CD4-positive, alpha-beta T cell treated with Interleukin-17A for 4 hours (primary cell): Measurements from ENCODE around the gene RPRD2.
"Not testable (repeated sequence)": the region's sequence is repeated elsewhere in the genome, so short reads cannot be mapped to it uniquely, and the experiment has no call there.

Experiments used
- DNase-seq: peaks from one replicate; pipeline ENCODE4 v3.0.0-alpha.2; 2020; ENCODE audit warnings: mixed read lengths

RPRD2 gene

DNA sequence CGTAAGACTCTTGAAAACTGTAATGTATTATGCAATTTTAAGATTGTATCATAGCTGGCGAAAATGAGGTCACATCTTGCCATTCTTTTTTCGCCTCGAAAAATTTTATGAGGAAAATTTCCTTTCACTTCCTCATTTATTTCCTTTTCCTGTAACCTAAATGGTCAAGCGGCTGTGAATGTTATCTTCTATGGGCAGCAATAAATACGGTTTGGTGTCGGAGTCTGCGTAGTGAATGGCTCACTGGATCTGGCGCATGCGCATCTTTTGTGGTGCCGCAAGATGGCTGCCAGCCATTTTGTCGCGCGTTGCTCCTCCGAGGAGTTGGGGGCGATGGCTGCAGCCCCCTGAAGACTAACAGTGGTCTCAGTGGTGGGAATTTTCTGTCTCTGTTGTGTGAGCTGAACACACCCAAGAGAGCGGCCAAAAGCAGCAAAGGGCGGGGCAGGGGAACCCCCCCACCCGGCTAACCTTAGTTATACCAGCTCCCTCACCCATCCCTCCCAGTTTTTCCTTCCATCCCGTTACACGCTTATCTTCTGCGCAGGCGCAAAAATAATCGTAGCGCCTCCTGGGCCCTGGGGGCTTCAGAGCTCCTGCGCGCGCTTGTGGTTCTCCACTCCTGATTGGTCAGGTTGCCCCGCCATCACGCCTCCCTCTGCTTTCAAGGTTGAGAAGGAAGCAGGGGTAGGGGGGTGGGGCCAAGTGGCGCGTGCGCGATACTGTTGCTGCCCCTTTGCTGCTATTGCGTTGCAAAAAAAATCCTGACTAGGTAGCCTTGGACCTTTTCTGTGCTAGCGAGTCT lies at the start of gene RPRD2:
Gene RPRD2 (plus strand): TSS at position 722 of the 805 bp plus-strand sequence. CDS start 568 bp downstream, outside the sequence.
- peak; percentile 99 for DNase-seq

DNA sequence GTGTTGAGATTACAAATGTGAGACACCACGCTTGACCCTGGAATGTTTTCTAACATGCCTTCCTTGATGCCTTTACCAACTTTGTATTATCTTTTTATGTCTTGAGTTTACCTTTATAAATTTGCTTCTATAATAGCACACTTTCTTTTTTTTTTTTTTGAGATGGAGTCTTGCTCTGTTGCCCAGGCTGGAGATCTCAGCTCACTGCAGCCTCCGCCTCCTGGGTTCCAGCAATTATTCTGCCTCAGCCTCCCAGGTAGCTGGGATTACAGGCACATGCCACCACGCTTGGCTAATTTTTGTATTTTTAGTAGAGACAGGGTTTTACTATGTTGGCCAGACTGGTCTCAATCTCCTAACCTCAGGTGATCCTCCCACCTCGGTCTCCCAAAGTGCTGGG lies 49.3 kb upstream of the RPRD2 start:
- not testable (repeated sequence) for DNase-seq

DNA sequence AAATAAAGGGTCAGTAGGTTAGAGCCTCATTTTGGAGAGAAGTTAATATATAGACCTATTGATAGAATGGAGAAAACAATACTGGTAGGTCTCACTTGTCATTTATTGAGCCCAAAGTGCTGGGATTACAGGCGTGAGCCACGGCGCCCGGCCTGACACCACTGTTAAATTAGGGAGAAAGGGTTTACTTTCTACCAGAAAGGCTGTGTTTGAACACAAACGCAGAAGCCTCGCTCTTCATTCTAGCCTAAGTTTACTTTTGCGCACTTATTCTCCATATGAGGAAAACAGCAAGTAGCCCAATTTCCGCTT lies 43.3 kb upstream of the RPRD2 start:
- DNase-seq, result peak; percentile 4

DNA sequence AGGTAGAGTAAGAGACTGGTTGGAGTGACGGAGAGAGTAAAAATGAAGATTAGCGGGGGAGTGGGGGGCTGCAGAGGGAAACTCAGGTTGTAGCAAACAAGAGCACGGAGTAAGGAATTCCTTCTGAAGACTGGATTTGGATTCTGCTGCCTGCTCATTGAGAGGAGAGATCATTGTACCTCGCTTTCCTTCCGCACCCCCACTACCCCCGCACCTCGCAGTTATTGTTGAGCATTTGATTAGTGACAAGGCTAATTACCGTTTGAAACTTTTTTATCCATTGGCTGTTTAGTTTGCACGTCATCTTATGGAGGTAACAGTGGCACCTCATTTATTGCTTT lies 42.2 kb upstream of the RPRD2 start:
- DNase-seq, result no peak

DNA sequence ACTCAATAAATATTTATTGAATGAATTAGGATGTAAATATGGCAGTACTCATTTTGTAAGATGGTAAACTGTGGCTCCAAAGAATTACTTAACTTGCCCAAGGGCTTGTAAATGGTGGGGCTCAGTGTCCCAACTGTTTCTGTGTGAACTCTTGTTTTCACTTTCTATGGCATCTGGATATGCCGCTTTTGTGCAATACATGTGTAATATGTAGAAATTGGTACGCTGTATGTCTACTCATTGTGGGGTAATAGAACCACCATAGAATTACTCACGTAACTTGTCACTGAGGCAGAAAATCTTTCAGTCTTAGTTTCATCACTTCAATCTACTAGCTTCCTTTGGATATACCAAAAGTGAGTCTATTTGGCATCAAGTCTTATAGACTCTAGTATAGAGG lies 41.6 kb upstream of the RPRD2 start:
- DNase-seq, result no peak

DNA sequence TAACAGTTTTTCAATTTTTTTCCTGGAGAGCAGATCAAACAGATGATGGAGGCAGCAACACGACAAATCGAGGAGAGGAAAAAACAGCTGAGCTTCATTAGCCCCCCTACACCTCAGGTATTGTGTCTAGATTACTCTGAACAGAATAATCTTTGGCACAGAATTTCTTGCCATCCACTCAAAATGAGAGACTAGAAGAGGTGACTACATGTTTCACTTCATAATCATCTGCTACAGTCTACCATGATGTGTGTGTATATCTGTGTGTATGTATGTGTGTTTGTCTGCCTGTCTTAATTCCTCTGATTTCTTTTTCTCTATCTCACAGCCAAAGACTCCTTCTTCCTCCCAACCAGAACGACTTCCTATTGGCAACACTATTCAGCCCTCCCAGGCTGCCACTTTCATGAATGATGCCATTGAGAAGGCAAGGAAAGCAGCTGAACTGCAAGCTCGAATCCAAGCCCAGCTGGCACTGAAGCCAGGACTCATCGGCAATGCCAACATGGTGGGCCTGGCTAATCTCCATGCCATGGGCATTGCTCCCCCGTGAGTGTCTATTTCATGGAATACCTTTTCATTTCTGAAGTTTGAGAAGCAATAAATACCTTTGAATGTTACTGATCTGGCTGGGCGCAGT lies 31.2 kb upstream of the RPRD2 start:
- DNase-seq, result no peak

DNA sequence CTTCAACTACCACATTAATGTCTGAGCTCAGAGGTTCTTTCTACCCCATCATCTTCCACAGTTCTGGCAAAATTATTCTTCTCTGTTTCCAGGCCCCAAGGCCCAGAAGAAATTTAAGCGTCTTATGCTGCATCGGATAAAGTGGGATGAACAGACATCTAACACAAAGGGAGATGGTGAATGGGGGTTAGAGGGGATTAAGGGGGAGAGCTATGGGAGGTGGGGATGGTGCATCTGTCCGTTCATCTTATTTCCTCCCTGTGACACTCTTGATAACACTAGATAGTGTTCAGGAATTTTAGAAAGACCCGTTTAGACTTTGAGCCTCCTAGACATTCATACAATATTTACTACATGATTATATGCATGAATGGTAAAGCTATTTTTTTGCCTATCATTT lies 17.6 kb upstream of the RPRD2 start:
- DNase-seq, result no peak

DNA sequence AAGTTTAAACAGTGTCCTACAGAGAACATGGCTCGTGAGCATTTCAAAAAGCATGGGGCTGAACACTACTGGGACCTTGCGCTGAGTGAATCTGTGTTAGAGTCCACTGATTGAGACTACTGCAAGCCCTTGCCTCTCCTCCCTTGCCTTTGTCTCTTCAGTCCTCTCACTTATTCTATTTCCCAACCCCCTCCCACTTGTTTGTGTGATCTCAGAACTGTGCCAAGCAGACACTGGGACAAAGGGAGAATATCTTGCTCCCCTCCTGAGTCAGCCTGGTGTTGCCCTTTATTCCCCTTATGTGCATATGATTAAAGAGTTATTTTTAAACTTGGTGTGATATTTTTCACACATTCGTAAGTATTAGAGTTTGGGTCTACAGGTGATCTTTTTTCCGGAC lies 11.1 kb upstream of the RPRD2 start:
- no peak for DNase-seq

DNA sequence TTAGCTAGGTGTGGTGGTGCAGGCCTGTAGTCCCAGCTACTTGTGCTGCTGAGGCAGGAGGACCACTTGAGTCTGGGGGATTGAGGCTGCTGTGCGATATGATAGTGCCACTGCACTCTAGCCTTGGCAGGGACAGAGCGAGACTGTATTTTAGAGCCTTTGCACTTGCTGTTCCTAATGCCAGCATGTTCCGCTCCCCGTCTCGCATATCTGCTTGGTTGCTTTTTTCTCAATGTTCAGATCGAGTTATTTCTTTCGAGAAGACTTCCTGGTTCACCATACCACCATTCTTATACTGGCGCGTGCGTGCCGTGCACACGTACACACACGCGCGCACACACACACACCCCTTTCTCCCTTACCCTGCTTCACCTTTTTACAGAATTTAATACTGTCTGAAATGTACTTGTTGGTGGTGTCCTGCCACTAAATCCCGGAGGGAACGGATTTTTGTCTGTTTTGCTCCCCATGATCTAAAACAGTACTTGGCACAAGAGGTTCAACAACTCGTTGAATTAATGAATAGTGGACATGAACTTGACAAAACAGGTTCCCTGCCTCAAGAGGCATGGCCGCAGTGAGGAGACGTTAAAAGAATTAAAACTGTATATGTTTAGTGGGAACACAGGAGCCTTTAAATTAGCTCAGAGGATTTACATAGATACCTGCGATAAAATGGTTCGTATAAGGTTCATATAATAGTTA lies 1.1 kb upstream of the RPRD2 start:
- peak; percentile 9 for DNase-seq

DNA sequence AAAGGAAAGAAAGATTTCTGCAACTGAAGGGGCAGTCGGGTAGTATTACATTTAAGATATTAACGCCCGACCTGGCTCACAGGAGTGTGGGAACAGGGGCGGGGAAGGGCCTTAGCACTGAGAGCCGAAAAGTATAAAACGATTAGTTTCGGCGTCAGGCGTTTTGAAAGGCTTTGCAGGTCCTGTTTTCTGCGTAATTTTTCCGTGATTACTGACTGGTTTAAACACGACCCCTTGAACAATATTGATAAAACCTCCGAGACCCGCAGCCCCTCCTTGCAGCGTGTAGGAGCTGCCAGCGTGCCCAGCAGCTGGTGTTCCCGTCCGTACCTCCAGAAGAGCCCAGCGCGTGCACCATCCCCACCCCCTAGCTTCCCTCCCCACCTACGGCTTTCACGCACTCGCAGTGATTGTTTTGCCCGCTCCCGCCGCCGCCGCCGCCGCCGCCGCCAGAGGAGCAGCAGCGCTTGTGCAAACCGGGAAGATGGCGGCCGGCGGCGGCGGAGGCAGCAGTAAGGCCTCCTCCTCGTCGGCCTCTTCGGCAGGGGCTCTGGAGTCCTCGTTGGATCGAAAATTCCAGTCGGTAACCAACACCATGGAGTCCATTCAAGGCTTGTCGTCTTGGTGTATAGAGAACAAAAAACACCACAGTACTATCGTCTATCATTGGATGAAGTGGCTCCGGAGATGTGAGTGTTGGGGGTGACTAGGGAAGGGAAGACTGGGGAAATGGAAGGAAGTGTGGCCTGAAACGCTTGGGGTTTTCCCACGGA lies 470 bp downstream of the RPRD2 start:
- peak; percentile 85 for DNase-seq

DNA sequence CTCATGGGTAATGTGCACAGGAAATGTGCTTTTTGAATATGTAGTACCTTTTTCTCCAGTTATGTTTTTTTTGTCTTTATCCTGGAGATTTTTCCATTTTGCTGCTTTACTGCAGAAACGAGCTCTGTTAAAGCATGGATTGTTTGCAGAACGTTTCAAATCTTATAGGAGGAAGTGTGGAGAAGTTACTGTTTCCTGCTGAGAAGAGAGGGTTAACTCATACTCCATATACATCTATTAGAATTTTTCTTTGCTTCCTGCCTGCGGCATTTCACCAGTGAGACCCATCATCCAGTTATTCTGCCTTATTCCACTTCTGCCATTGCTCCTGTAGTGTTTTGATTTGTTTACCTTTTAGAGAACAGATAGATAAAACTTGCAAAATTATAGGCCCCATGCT lies 2.0 kb downstream of the RPRD2 start:
- DNase-seq, result peak; percentile 13

DNA sequence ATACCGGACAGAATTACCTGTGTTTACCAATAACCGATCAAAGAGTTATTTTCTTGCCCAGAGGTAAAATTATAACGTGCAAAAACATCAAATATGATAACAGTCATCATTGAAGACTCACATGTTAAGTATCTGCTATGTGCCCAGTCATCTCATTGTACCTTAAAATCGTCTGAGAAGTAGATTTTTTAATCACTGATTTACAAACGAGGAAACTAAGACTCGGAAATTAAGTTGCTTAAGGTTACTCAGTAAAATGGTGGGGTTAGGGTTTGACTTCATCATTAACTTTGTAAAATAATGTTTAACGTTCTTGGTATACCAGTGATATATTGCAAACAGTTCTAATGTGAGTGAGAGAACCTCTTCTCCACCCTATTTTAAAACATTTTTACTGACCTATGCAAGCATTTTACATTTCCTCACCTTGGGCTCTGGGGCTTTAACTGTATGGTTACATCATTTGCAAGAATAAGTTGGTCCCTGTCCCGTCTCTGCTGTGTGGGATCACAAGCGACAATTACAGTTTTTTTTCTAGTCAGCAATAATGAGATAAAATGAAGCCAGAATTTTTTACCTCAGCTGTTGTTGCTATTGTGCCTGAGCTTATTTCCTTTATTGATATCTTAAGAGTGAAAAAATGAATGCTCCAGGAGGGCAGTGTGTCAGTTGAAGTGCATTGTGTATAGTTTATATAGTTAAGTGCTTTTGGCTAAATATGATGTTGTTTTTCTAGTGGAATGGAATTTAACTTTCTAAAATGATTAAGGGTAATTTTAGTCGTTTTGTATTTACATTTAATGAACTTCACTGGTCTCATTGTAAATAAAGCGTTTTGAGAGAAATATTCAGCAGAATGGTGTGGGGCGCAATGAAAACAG lies 2.7 kb downstream of the RPRD2 start:
- no peak for DNase-seq

DNA sequence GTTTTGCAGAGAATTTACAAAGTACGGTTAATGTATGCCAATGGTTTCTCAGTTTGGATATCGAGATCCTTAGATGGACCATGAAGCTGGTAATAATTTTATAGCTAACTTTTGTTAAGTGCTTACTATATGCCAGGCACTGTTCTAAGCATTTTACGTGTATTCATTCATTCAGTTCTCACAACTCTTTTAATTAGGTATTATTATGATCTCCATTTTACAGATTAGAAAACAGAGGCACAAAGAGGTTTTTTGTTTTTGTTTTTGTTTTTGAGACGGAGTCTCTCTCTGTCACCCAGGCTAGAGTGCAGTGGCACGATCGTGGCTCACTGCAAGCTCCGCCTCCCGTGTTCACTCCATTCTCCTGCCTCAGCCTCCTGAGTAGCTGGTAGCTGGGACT lies 7.2 kb downstream of the RPRD2 start:
- DNase-seq, result no peak

DNA sequence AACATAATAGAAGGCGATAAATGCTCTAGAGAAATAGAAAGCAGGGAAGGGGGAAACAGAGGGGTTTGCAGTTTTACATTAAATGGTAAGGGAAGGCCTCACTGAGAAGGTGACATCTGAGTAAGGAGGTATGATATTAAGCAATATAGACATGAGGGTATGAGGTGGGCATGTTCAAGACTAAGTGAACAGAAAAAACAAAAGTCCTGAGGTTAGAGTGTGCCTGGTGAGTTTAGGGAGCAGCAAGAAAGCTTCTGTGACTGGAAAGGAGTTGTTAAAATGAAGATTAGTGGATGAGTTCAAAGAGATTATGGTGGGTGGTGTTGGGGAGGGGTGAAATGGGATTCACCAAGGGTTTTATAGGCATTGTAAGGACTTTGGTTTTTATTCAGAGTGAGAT lies 8.6 kb downstream of the RPRD2 start:
- DNase-seq, result no peak

DNA sequence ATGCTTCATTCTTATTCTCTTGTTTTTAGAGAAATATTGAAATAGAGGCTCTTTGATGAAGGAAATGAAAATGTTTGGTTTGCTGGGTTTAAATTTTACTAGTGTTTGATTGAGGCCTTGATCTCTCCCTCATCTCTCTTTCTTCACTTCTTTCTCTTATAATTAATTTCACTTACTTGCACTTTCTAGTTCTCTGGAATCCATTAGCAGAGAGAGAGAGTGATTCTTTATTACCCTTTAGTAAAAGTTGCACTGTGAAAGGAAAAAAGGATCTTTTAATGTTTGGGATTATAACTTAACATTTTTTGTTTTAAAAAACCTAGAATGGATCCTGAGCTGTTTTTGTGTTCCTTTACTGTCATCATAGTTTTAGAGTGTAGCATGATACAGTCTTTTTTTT lies 12.2 kb downstream of the RPRD2 start:
- DNase-seq, result no peak

DNA sequence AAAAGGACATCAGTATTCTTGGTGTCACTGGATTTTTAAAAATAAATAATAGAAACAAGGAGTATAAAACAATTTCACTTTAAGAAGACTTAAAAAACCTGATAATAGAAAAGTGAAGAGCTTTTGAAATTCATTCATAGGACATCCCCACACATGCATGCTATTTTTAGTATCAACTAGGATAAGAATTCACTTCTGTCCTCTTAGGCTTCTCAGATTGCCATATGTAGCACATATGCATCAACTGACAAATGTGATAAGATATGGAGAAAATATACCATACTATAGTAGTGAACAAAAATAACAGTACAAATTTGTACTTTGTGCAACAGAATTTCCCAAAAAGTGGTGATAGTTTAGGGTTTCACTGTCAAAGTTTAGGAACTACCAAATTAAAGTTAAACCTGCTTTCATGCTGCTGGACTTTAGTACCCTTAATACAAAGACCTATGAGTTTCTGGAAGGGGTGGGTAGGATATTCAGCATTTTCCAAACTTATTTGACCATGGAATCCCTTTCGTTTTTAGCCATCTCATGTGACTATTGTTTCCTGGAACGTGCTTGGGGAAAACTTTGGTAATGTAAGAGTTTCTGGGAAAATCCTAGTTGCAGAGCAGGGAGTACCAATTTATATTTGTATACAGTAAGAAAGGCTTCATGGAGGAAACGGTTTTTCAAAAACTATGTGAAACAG lies 19.8 kb downstream of the RPRD2 start:
- no peak for DNase-seq

DNA sequence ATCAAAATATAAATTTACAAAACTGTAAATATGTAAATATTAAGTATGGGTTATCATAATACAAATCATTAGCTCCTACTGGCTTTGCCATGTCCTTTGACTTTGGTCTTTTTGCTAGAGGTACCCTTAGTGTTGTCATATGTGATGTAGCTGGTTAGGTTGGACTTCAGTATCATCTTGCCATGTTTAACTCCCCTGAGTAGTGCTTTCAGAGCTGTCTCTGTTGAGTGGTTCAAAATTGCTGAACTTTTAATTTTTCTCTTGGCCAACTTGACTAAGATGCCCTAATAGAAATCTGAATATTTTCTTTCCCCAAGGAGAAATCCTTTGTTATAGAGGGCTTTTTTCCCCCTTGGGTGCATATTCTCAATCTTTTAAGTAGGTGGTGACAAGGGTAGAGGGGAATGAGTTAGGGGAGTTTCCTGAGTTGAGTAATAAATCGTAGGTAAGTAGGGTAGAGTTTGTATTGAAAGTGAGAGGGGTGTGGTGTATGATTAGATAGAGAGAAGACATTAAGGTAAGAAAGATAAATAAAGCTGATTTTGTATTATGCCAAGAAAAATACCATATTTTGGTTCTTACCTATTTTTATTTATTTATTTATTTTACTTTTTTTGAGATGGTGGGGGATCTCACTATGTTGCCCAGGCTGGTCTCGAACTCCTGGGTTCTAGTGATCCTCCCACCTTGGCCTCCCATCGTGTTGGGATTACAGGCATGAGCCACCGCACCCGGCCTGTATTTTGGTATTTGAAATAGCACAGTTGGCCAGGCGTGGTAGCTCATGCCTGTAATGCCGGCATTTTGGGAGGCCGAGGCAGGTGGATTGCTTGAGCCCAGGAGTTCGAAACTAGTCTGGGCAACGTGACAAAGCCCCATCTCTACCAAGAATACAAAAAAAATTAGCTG lies 21.8 kb downstream of the RPRD2 start:
- DNase-seq, result no peak

DNA sequence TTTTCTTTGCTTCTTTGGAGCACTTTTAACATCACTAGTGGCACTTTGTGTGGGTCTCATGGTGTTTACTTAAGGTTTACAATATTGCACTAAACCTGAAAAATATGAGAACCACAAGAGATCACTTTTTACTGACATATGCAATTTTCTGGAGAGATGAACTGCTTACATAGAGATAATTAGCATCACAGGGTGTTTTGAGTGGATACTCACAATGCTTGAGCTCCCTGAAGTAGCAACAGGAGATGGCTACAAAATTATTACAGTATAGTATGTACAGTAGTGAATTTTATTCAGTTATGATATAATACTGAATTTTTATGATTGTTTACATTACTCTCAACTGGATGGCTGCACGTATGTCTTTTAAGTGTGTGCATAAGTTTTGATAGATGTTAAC lies 22.6 kb downstream of the RPRD2 start:
- no peak for DNase-seq

DNA sequence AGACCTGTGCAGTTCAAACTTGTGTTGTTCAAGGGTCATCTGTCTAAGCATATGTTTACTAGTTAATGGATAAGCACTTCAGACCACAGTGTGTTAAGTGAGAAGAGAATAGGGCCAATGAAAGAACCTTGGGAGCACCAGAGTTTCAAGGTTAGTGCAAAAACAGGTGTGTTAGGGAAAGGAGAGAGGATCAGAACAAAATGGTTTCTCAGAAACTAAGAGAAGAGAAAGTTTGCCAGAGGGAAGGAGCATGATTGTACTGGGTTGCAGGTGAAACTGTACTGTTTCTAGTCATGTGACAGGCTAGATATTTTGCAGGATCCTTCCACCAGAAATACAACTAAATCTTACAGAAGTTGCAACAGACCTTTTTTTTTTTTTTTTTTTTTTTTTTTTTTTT lies 23.3 kb downstream of the RPRD2 start:
- no peak for DNase-seq

DNA sequence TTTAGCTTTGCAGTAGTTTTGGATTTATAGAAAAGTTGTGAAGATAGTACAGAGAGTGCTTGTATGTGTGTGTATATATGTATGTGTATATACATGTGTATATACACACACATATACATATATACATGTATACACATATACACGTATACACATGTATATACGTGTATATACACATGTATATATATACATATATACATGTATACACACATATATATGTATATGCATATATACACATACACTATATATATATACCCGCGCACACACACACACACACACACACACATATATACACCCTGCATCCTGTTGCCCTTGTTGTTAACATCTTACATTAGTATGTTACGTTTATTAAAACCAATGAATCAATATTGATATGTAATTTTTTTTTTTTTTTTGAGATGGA lies 24.3 kb downstream of the RPRD2 start:
- DNase-seq, result no peak

DNA sequence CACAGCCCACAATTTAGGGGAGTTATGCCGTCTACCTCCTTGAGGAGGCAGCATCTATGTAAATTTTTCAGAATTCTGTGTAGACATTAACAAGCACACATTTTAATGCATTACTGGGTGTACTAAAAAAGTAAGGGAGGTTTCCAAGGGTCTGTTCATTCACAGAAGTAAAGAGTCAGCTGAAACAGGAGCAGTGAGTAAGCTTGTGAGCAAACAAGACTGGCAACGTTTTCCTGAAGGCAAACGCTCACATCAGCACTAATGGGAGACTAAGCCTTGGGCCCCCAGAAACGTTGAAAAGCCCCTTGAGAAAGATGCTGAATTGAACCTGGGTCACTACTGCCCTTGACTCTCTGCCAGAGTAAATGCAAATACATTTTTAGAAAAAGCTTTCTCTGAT lies 25.7 kb downstream of the RPRD2 start:
- DNase-seq, result no peak
